ENCODE measurements around the gene MRPL14. TPM values are rescaled to one million over a fixed set of nuclear protein-coding genes. Genes with fewer than 3 reads are reported as not detected.
A peak's percentile ranks its signal among the peaks of the same experiment; 100 is the strongest.

MRPL14 gene
- total and polyA plus RNA-seq, 8 donors, result 8.7 to 30.4 (median 14.1) TPM

DNA sequence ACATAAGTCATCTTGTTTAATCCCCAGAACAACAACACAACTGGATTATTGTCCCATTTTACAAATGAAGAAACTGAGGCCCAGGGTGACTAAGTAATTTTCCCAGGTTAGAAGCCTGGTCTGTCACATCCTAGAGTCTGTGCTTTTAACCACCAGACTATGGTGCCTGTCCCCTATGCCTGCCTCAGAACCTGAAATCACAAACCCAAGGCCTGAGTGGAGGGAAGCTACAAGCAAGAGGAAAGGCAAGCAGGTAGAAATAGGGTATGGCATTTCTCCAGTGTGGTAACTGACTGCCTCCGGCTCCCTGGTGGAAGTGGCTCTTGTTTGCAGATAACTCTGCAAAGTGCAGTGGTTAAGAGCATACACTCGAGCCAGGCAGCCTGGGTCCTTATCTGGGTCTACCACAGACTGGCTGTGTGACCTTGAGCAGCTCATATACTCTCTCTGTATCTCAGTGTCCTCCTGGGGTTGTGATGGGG lies 2.6 kb upstream of the MRPL14 start:
- Histone ChIP-seq H3K36me3 (no peaks in the 10 kb centered on the region), H3K27ac (no peak overlapping the region), H3K27me3 (no peaks in the 10 kb centered on the region), H3K9me3 (no peaks in the 10 kb centered on the region), H3K4me3 (no peak overlapping the region), H3K4me1 (peaks cover 0 to 25% (median 17%) of the 10 kb centered on the region in 3 donors)
- ATAC-seq, result no peak
- intact Hi-C loops (cut with DNase I), result no loop called here
- TF ChIP-seq, protein P1, sequence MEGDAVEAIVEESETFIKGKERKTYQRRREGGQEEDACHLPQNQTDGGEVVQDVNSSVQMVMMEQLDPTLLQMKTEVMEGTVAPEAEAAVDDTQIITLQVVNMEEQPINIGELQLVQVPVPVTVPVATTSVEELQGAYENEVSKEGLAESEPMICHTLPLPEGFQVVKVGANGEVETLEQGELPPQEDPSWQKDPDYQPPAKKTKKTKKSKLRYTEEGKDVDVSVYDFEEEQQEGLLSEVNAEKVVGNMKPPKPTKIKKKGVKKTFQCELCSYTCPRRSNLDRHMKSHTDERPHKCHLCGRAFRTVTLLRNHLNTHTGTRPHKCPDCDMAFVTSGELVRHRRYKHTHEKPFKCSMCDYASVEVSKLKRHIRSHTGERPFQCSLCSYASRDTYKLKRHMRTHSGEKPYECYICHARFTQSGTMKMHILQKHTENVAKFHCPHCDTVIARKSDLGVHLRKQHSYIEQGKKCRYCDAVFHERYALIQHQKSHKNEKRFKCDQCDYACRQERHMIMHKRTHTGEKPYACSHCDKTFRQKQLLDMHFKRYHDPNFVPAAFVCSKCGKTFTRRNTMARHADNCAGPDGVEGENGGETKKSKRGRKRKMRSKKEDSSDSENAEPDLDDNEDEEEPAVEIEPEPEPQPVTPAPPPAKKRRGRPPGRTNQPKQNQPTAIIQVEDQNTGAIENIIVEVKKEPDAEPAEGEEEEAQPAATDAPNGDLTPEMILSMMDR (IDR thresholded peaks at IDR 0.05), result no peak
- WGBS, 2 donors, result 25 to 33% methylated on average over 2 of the region's 2 CpGs
- DNase-seq, result no peak
- no peak for FAIRE-seq

DNA sequence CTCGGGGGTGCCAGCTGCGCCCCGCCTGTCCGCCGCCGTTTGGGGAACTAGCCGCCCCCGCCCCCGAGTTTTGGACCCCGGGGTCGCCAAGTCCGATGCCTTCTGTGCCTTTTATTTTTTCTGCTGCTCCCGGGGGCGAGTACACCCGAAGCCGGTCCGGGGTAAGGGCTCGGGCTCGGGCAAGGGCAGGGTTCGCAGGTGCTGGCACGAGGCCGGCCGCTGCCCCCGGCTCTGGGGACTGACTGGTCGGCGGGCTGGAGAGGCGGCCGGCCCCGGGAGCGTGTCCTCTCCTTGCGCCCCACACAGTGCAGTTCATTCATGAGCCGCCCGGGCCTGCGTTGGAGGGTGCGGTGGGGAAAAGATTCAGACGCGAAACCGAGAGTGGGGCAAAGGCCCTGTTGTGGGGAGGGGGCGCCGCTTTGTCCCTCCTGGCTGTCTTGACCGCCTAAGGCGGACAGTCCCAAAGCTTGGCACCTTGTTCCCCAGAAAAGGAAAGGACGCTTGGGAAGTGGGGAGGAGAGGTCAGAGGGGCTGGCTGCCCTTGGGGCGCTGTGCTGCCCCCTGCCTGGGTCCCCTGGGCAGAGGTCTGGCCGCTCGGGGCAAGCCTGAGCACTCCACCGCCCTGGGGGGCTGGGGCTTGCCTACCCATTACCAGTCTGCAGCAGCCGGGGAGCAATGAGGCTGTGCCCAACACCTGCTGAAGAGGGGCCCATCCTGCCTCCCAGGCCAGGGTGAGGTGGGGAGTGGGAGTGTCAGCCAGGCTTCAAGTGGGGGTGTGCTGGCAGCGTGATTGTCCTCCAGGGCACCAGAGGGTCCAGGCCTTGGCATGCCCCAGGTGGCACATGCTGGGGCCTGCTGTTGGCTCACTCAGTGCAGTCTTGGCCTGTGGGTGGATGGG lies 1.0 kb upstream of the MRPL14 start:
- peak overlapping the region; percentile 73 to 98 (median 88) for H3K4me3 ChIP-seq
- WGBS, 2 donors, result 4% methylated on average over 48 to 49 of the region's 49 CpGs
- no peaks in the 10 kb centered on the region for H3K9me3 ChIP-seq
- FAIRE-seq (no peak), DNase-seq (peak; percentile 34 to 86 (median 64)), ATAC-seq (peak; percentile 51 to 66 (median 56))
- peak overlapping the region in 3 of 4 donors; percentile 6 to 90 (median 82) for H3K27ac ChIP-seq
- TF ChIP-seq, protein P1 (IDR thresholded peaks at IDR 0.05), result no peak
- peaks cover 2 to 39% (median 23%) of the 10 kb centered on the region in 3 donors for H3K4me1 ChIP-seq
- intact Hi-C loops (cut with DNase I), result no loop called here
- H3K27me3 ChIP-seq, result no peaks in the 10 kb centered on the region
- no peaks in the 10 kb centered on the region for H3K36me3 ChIP-seq

DNA sequence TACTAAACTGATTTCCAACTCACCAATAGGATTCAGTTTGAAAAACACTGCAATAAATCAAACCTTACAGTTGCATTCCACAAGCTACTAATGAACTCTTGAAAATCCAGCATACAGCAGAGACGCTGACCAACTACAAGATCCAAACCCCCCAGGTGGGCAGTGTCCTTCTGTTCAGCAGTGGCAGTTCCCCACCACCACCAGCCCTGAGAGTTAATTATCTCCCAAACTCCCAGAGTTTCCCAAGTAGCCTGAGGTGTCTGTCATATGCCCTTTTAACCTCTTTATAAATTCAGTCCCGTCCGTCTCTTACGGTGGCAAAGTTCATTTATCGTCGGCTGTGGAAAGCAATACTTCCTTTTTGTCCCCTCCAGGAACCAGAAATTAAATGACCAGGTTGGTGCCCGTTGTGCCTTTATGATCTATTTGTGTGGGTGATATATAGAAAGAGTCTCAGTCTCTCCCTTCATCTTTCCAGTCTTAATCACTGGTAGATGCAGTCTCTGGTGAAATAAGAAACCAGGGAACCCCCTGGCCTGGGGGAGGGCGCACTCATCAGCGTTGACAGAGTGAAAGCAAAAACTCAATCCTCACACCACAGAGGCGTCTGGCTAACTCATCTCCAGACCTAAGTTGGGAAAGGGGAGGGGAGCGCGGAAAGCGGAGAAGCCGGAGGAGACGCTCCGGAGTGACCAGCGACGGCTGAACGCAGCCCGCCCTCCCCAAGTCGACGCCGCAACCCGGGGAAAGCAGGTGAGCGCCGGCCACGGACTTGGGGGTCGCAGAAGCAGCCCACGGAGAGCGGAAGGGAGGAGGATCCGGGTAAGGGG lies 717 bp downstream of the MRPL14 start:
- ATAC-seq (peak; percentile 36 to 66 (median 58)), DNase-seq (peak in 5 of 6 donors; percentile 39 to 83 (median 55)), FAIRE-seq (no peak)
- H3K36me3 ChIP-seq, result no peaks in the 10 kb centered on the region
- H3K4me3 ChIP-seq, result peak overlapping the region; percentile 73 to 98 (median 88)
- intact Hi-C loops (cut with DNase I), result no loop called here
- WGBS, 2 donors, result 1% methylated on average over 25 to 31 of the region's 31 CpGs
- TF ChIP-seq, protein P1 (IDR thresholded peaks at IDR 0.05), result no peak
- peaks cover 7 to 47% (median 29%) of the 10 kb centered on the region in 3 donors for H3K4me1 ChIP-seq
- no peaks in the 10 kb centered on the region for H3K27me3 ChIP-seq
- no peaks in the 10 kb centered on the region for H3K9me3 ChIP-seq
- peak overlapping the region; percentile 82 to 95 (median 86) for H3K27ac ChIP-seq

DNA sequence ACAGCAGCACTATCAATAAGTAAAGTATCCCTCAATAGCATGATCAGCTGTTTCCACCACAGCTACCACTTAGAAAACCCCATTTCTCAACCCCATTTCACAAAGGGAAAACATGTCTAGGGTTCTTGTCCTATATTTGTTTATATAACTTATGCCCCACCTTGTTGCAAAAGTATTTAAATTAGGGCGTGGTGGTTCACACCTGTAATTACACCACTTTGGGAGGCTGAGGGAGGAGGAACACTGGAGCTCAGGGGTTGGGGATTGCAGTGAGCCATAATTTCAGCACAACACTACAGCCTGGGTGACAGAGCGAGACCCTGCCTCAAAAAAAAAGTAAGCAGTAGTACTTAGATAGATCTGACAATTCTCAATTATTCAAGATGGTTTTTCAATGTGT lies 3.7 kb downstream of the MRPL14 start:
- FAIRE-seq, result no peak
- no peaks in the 10 kb centered on the region for H3K9me3 ChIP-seq
- DNase-seq, result no peak
- H3K4me3 ChIP-seq, result no peak overlapping the region
- H3K4me1 ChIP-seq, result peaks cover 16 to 51% (median 28%) of the 10 kb centered on the region in 3 donors
- no peak for ATAC-seq
- intact Hi-C loops (cut with DNase I), result no loop called here
- TF ChIP-seq, protein P1 (IDR thresholded peaks at IDR 0.05), result no peak
- no peak overlapping the region for H3K27ac ChIP-seq
- 91 to 93% methylated on average over 2 of the region's 2 CpGs for WGBS, 2 donors
- no peaks in the 10 kb centered on the region for H3K36me3 ChIP-seq
- H3K27me3 ChIP-seq, result no peaks in the 10 kb centered on the region

Data from pancreas (tissue), 10 donors.